HG03135 (cell line): ENCODE measurements around the gene FOXL1.

Source experiments
- ATAC-seq: cut with Tn5 transposase; IDR thresholded peaks from one replicate; pipeline ENCODE4 v1.9.1; 2021; ENCODE audit warnings: mild to moderate bottlenecking, moderate library complexity; ENCODE audit not compliant: unreplicated experiment

Gene FOXL1

DNA sequence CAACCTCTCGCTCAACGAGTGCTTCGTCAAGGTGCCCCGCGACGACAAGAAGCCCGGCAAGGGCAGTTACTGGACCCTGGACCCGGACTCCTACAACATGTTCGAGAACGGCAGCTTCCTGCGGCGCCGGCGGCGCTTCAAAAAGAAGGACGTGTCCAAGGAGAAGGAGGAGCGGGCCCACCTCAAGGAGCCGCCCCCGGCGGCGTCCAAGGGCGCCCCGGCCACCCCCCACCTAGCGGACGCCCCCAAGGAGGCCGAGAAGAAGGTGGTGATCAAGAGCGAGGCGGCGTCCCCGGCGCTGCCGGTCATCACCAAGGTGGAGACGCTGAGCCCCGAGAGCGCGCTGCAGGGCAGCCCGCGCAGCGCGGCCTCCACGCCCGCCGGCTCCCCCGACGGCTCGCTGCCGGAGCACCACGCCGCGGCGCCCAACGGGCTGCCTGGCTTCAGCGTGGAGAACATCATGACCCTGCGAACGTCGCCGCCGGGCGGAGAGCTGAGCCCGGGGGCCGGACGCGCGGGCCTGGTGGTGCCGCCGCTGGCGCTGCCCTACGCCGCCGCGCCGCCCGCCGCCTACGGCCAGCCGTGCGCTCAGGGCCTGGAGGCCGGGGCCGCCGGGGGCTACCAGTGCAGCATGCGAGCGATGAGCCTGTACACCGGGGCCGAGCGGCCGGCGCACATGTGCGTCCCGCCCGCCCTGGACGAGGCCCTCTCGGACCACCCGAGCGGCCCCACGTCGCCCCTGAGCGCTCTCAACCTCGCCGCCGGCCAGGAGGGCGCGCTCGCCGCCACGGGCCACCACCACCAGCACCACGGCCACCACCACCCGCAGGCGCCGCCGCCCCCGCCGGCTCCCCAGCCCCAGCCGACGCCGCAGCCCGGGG lies 10.4 kb upstream of the FOXL1 start:
- no peak for ATAC-seq

DNA sequence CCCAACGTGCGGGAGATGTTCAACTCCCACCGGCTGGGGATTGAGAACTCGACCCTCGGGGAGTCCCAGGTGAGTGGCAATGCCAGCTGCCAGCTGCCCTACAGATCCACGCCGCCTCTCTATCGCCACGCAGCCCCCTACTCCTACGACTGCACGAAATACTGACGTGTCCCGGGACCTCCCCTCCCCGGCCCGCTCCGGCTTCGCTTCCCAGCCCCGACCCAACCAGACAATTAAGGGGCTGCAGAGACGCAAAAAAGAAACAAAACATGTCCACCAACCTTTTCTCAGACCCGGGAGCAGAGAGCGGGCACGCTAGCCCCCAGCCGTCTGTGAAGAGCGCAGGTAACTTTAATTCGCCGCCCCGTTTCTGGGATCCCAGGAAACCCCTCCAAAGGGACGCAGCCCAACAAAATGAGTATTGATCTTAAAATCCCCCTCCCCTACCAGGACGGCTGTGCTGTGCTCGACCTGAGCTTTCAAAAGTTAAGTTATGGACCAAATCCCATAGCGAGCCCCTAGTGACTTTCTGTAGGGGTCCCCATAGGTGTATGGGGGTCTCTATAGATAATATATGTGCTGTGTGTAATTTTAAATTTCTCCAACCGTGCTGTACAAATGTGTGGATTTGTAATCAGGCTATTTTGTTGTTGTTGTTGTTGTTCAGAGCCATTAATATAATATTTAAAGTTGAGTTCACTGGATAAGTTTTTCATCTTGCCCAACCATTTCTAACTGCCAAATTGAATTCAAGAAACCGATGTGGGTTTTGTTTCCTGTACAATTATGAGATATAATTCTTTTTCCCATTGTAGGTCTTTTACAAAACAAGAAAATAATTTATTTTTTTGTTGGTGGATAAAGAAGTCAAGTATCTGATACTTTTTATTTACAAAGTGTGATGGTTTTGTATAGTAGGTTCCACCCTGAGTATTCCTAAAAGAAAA lies 9.4 kb upstream of the FOXL1 start:
- ATAC-seq: no peak

DNA sequence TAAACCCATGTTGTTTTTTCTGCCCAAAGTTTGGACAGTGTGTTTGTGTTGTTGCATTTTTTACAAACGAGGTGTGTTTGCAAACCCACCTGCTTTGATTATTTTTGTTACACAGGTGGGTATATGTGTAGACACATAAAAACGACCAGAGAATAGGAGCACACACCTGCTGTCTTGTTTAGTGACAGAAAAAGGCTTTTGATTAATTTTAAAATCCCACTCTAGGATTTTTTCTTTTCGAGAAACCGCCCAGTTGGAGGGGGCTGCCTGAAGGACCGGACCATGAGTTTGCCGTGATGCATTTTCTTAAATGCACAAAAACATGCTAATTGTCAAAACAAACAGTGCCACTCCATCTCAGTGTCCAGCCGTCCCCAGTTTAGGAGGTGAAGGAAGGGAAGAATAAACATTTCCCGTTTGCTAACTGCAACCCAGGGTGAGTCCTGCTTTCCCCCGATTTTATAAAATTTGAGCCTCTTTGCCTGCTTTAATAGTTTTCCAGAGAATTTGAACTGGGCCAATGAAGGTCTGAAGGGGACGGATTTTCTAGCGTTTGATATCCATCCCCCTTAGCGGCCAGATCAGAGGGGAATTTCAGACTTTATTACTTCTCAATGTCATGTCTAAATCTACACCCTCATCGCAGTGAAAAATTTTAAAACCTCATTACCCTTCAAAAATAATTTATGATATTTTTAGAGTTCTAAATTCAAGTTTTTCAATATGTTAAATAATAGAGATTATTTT lies 8.5 kb upstream of the FOXL1 start:
- no peak for ATAC-seq

DNA sequence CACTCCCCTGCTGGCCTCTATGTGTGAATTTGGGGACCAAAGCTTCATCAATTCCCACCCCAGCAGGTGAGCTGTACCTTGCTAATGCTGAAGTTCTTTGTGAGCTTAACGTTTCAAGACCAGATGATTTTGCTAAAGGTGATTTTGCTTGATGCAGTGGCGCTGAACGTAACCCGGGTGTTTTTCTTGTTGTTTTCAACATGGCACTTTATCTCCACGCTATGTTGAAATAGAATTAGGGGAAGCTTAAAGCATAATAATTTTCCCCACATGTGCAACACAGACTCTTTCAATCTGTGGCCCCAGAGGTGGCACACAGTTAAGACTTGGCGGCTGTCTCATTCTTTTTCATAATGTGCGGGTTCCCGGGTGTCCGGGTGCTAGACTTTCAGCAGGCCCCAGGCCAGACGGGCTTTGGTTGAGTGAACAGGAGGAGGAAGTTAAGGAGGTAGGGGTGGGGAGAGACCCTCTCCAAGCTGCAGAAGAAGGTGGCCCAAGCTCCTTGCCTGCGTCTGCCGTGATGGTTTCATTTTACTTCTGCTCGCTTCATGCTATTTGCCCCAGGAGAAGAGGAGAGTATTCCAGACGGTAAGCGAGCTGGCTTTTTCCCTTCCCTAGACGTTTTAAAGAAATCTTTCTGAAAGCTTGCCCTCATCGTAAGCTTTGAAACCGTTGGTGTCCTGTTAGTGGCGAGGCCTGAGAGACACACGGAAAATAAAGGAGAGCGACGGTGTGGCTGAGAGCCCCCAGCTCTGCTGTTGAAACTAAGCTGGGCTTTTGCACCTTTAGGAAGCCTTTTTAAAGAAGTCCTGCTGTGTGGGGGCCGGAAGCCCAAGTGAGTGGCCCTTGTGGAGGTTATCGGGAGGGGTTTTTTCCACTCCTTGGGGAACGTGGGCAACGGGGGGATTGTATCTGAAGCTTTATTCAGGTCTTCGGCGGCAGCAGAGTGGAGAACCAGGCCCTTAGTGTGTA lies 7.5 kb upstream of the FOXL1 start:
- no peak for ATAC-seq

DNA sequence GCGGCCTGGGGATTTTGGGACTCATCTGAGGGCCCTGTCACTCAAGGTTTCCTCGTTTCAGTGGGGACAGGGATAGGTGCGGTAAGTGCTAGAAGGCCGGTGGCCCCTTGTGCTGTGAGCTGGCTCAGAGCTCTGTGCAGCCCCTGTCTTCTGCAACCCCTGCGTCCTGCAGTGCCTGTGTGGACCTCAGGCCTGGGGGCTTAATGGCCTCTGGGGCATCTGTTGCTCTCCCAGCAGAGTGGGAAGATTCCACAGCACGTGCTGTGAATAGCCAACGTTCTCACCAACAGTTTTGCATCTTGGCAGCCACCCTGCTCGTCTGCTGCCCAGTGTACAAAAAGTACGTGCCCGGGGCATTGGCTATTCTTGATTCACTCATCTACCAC lies 6.8 kb upstream of the FOXL1 start:
- ATAC-seq: no peak

DNA sequence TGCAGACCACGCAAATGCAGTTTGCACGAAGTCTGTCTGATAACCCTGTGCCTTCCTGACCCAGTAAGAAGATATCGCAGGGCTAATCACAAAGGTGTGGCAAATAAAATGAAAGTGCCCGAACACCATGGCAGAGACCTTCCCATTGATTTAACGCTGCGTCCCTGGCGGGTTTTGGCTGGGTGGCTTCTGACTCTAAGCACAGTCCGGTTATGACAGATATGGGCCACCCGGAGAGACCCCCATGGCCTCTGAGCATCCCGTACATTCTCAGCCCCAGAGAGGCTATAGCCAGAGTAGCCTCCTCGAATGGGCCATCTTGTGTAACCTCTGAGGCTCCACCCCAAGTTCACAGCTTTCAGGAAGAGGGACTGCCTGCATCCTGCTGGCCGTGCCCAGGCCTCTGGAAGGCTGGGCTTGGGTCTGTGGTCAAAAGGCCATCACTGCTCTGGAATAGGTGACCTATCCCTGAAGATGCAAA lies 6.3 kb upstream of the FOXL1 start:
- no peak for ATAC-seq

DNA sequence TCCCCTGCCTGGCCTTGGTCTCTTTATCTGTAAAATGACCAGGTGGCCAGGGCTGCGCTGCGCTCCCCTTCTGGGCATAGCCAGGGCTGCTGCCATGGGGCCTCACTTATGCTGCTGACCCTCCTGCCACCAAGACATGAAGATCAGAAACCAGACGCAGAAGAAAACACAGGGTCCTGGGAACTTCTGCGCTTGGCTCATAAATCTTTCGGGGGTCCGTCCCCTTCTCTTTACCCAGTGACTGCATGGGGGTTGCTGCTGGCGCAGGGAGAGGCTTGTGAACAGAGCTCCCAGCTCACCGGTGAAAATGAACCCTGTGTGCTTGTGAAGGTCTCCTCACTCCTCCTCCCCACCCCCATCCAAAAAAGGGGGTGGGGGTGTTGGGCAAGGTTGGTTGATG lies 5.7 kb upstream of the FOXL1 start:
- no peak for ATAC-seq

DNA sequence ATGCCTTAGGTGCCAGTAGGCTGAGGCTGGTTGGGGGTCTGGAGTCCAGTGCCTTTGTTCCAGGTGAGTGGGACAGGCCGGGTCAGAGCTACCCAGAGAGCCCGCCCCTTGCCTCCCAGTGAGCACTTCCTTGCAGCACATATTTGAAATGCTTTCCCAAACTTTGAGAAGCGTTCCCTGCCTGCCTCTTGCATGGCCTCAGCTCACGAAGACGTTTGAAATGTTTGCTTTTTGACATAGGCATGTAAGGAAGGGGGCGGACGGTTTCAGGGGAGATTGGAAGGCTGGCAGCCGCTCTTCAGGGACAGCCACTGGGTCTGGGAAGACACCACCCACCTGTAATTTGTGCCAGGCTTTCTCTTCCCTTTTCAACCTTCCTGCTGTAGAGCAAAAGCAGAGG lies 5.1 kb upstream of the FOXL1 start:
- ATAC-seq: no peak

DNA sequence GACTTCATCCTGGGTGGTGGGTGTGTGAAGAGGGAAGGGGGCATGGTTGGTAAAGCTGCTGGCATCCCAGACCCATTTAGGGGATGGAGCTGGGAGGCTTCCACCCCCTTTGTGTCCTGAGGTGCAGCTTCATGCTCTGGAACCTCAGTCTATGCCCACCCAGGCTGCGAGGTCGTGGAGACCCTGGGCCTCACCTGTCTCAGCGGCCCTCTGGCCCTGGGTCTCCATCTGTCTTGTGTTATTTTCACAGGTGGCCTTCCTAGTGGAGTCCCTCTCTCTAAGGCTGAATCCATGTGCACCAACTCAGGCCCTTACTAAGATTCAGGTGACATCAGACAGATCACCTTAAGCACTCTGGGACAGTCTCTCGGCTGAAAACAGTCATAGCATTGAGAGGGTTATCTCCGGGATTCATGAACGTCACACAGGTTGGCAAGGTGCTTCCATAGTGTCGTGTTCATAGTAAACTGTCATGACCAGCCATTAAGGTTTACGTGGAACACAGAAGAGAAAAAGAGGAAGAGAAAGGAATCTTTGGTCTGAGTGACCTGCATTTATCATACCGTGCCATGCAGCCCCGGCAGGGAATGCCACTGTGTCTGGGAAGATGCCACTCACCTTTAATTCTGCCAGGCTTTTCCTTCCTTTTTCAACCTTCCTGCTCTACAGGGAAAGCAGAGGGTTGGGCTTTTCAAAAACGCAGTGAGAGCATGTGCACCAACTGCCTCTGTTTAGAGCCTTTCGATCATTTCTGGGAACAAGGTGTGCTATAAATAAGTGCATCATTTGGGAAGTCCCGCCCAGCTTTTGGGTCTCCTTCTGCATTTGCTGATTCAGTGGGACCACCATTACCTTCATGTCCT lies 4.5 kb upstream of the FOXL1 start:
- ATAC-seq: no peak

DNA sequence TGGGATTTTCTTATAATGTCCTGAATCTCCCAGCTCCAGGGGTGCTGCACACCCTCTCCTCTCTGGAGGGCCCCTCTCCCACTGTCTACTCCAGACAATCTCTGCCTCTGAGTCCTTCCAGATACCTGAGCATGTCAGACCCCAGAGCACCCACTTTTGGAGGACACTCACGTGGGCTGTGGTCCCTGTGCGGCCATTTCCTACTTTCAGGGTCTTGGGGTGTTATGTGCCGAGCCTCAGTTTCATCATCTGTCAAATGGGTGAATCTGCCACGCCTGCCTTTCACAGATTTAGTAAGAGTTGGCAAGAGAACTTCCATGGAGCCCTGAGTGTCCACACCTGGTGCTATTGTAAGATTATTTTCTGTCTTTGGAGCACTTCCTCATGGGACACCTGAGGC lies 3.7 kb upstream of the FOXL1 start:
- ATAC-seq: no peak

DNA sequence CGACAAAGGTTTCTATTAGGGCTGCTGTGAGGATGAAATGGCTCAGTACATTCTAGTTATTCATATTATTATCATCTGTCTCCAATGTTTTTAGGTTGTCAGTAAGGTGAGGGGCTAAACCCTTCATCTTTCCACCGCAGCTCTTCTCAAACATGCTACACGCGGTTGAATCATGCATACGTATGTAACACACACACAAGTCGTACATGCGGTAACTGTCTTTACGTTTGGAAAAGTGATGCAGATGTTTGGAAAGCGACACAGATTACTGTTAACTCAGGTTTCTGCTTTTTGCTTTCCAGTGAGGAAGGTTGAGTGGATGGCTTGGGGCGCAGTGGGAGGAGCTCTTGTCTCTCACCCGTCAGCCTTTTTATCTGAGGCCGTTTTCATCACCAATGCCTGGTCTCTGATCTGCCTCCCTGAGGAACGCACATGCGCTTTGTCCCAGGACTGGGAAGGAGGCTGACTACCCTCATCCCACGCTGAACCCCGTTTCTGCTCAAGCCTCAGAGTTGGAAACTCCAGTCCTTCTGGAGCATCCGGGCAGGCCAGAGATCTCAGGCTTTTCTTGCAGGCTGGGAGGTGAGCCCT lies 3.2 kb upstream of the FOXL1 start:
- ATAC-seq: no peak

DNA sequence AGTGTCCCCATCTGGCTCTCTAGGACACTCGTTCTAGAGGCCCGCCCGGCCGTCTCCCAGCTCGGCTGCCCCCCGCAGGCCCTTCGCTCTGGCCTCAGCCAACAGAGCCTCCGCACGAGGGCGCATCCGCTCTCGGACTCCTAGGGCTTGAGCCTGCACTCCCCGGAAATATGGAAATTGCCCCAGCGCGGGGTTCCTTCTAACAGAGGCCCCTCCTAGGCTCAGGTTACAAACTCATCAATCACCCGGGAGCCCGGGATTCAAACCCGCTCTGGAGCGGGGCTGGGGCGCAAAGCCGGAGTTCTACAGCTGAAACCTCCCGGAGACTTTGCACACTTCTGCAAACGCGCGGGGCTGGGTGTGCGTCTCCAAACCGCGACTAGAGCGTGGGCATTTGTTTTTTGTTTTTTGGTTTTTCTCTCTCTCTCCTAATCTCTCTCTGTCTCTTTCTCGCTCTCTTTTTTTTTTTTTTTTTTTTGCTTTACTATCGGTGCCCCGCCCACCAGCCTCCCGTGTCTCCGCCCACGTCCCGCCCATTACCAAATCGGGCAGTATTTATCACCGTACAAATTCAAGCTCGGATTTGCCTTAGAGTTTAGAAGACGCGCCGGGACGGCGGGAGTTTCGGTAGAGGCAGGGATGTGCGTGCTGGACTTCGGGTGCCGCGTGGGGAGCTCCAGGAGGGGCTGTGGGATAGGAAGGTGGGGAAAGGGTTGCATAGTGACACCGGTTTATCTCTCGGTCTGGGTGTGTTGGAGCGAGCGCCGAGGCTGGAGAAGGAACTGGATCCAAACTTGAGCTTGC lies 2.4 kb upstream of the FOXL1 start:
- no peak for ATAC-seq

DNA sequence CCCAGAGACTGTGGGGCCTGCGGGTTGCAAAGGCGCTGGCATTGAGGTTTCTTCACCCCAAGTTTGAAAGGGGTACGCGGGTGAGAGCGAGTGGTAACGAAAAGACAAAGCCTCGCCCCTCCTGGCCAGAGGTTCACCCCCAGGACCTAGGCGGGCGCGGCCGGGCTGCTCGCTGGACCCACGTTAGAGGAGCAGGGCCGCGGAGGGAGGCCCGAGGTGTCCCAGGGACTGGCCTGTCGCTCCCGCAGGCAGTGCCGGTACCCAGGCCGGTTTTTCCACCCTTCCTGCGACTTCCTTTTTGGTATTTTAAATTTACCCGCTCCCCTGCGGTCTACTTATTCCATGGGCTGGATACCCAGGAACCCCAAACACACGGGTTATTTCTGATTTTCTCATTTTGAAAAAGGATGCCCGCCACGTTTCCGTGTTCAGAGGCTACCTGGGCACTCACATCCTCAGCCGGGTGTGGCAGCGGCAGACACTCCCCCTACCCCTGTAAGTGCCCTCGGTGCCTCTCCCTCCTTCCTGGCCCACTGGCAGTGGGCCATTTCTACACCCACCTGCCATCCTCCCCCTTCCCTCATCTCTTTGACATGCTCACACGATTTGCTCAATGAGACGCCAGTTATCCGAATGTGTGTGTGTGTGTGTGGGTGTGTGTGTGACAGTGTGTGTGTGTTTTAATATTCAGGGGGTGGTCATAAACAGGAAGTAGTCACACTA lies 1.6 kb upstream of the FOXL1 start:
- ATAC-seq: no peak

DNA sequence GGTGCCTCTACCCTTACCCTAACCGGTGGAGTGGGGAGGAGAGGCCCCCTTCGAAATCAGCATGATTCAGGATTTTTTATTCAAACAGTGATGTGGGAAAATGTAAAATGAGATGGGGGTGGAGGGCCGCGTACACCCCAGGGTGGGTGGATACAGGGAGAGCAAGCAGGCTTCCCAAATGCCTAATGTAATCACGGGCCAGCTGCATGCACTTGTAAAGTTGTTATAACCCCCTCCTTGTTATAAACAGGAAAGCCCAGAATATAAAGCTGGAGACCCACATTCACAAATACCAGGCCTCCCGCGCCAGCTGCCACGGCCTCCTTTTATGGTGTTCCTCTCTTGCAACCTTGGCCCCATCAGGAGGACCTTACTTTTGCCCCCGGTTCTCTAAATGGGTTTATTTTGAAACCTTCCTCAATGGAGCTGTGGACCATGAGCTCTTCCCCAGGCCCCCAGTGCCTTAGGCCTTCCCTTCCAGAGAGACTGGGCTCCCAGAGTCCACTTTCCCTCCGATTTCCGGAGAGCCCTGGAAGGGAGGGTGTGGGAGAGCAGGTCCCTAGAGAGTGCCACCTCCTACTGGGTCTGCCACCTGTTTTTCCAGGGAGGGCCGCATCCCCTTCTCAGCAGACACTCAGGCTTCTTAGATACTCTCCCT lies 906 bp upstream of the FOXL1 start:
- no peak for ATAC-seq

DNA sequence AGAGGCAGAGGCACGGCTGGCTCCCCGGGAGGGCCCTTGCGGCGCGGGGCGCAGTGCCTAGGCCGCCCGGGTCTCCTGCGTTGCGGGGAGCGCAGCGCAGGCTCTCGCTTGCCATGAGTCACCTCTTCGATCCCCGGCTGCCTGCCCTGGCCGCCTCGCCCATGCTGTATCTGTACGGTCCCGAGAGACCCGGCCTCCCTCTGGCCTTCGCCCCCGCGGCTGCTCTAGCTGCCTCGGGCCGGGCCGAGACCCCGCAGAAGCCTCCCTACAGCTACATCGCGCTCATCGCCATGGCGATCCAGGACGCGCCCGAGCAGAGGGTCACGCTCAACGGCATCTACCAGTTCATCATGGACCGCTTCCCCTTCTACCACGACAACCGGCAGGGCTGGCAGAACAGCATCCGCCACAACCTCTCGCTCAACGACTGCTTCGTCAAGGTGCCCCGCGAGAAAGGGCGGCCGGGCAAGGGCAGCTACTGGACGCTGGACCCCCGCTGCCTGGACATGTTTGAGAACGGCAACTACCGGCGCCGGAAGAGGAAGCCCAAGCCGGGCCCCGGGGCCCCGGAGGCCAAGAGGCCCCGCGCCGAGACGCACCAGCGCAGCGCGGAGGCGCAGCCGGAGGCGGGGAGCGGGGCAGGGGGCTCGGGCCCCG lies 390 bp downstream of the FOXL1 start:
- ATAC-seq: no peak
